Thoracic aorta (tissue), 2 donors: ENCODE measurements around the gene RAB6B. TPM values are rescaled to one million over a fixed set of nuclear protein-coding genes. Genes with fewer than 3 reads are reported as not detected.

Source experiments
- ATAC-seq: fragments of 150-250 bp; one replicate; pipeline ENCODE4 v1.8.0; 2017; ENCODE audit warnings: low read depth; ENCODE audit not compliant: insufficient number of reproducible peaks, low FRiP score
- DNase-seq: peaks from one replicate; pipeline ENCODE4 v3.0.0-alpha.2; 2020; ENCODE audit warnings: low spot score
- H3K27ac ChIP-seq, 2 donors: fragments of 200-600 bp; sonication (generic); 1 replicate in 1 of 2; 2 replicates in 1 of 2; pipeline ENCODE4 v1.5.1; 2016; ENCODE audit warnings: mild to moderate bottlenecking in 2 of 2, moderate library complexity in 2 of 2
- H3K27me3 ChIP-seq: fragments of 200-600 bp; sonication (generic); replicated peaks from 2 replicates; pipeline ENCODE4 v1.6.0; 2016; ENCODE audit warnings: mild to moderate bottlenecking; ENCODE audit not compliant: insufficient read depth
- H3K36me3 ChIP-seq: fragments of 200-600 bp; sonication (generic); one replicate; pipeline ENCODE4 v1.5.1; 2016
- H3K4me1 ChIP-seq, 2 donors: fragments of 200-600 bp; sonication (generic); 1 replicate in 1 of 2; 2 replicates in 1 of 2; pipeline versions ENCODE4 v1.5.1 to v1.6.0; 2016; ENCODE audit warnings: low read depth in 2 of 2, mild to moderate bottlenecking in 1 of 2; ENCODE audit not compliant: control insufficient read depth in 1 of 2
- H3K4me3 ChIP-seq: fragments of 200-600 bp; sonication (generic); 2 replicates; pipeline ENCODE4 v1.5.1; 2016; ENCODE audit warnings: mild to moderate bottlenecking
- H3K9me3 ChIP-seq: fragments of 200-600 bp; sonication (generic); 2 replicates; pipeline ENCODE4 v1.5.1; 2016
- CTCF ChIP-seq: fragments of 200-600 bp; sonication (generic); IDR thresholded peaks from one replicate; pipeline ENCODE4 v1.5.1; 2019; ENCODE audit warnings: antibody characterized with exemption
- total RNA-seq, 2 donors: library from RNA; depleted of rRNA; stranded (reverse); fragments of >200 nt; gene quantifications; one replicate each; pipeline versions ENCODE4 v1.1.0 to v1.2.3, GENCODE V29; 2016

The RAB6B gene
- total RNA-seq, 2 donors from 2014 or later = 0.27 to 4.0 TPM

GRCh38 chr3:133824961-133825485, 70.7 kb downstream of the RAB6B start:
- H3K9me3 ChIP-seq = no peaks in the 10 kb centered on the region
- TF ChIP-seq CTCF = no peak
- no peak overlapping the region for H3K27ac ChIP-seq
- peaks cover 0 to 3% of the 10 kb centered on the region in 2 donors for H3K4me1 ChIP-seq
- no peak for DNase-seq
- ATAC-seq = no peak
- H3K27me3 ChIP-seq = no peaks in the 10 kb centered on the region
- no peak overlapping the region for H3K4me3 ChIP-seq
- H3K36me3 ChIP-seq = peaks cover 18% of the 10 kb centered on the region

GRCh38 chr3:133821767-133822638, 73.7 kb downstream of the RAB6B start:
- H3K27me3 ChIP-seq = no peaks in the 10 kb centered on the region
- H3K4me1 ChIP-seq = no peaks in the 10 kb centered on the region
- H3K36me3 ChIP-seq = peaks cover 26% of the 10 kb centered on the region
- DNase-seq (peak; percentile 43), ATAC-seq (no peak)
- no peaks in the 10 kb centered on the region for H3K9me3 ChIP-seq
- no peak overlapping the region for H3K27ac ChIP-seq
- H3K4me3 ChIP-seq = no peak overlapping the region
- no peak for TF ChIP-seq CTCF

- TF ChIP-seq CTCF = no peak
- no peaks in the 10 kb centered on the region for H3K4me1 ChIP-seq
- peaks cover 26% of the 10 kb centered on the region for H3K36me3 ChIP-seq
- H3K9me3 ChIP-seq = no peaks in the 10 kb centered on the region
- DNase-seq (no peak), ATAC-seq (no peak)
- H3K27me3 ChIP-seq = no peaks in the 10 kb centered on the region
- H3K4me3 ChIP-seq = no peak overlapping the region
- H3K27ac ChIP-seq = no peak overlapping the region
Observed at GRCh38 chr3:133820889-133821675, 74.6 kb downstream of the RAB6B start.

GRCh38 chr3:133820129-133820528, 75.6 kb downstream of the RAB6B start:
- ATAC-seq (no peak), DNase-seq (no peak)
- Histone ChIP-seq H3K36me3 (peaks cover 26% of the 10 kb centered on the region), H3K9me3 (no peaks in the 10 kb centered on the region), H3K4me3 (no peak overlapping the region), H3K4me1 (no peaks in the 10 kb centered on the region), H3K27ac (no peak overlapping the region), H3K27me3 (no peaks in the 10 kb centered on the region)
- TF ChIP-seq CTCF = no peak

- no peak for TF ChIP-seq CTCF
- Histone ChIP-seq H3K9me3 (no peaks in the 10 kb centered on the region), H3K27ac (no peak overlapping the region), H3K4me3 (no peak overlapping the region), H3K4me1 (no peaks in the 10 kb centered on the region), H3K36me3 (peaks cover 22% of the 10 kb centered on the region), H3K27me3 (no peaks in the 10 kb centered on the region)
- no peak for DNase-seq
- no peak for ATAC-seq
Observed at GRCh38 chr3:133815386-133815785, 80.3 kb downstream of the RAB6B start.
